Measurements from ENCODE around the gene UNC13B.

DNA sequence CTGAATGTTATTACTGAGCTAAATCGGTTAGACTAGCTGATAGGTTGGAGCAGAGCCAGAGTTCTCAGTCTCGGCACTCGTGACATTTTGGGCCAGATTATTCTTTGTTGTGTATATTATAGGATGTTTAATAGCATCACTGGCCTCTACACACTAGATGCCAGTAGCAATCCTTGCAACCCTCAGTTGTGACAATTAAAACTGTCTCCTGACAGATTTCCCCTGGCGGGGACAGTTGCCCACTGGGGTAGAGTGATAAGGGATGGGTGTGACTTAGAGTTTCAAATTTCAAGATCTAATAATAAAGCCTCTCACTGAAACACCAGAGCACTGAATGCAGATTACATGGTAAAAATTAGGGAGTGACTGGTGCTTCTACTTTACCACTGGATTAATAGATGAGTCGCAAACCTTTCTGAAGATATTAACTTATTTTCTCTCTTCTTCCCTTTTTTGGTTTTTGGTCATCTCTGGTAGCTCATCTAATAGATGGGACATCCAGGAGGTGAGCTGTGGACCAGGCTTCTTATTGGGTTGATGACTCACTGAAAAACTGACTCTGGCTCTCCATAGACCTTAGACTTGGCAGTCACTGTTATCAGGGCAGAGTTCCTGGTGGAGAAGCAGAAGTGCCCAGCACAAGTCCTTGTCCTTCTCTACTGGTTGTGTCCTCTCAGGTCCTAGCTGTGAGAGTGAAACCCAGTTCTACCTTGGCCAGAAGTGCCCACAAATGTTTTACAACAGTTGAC is 150.3 kb downstream of the UNC13B start:
- TF ChIP-seq FOXM1 (IDR thresholded peaks at IDR 0.05; ENCODE audit: borderline replicate concordance, low read depth) = no peak
- no peak for TF ChIP-seq RAD21 (IDR thresholded peaks at IDR 0.05; ENCODE audit: low read depth)
- no peak for TF ChIP-seq NFIC (IDR thresholded peaks at IDR 0.05)
- no peak for TF ChIP-seq CREB1 (IDR thresholded peaks at IDR 0.05; ENCODE audit: low read depth)
- no peak for TF ChIP-seq EP300 (IDR thresholded peaks at IDR 0.05; ENCODE audit: borderline replicate concordance)
